Subcutaneous adipose tissue (tissue), 4 donors: ENCODE results near the gene SIX3. TPM values are rescaled to one million over a fixed set of nuclear protein-coding genes. Genes with fewer than 3 reads are reported as not detected.

Experiments used
- small RNA-seq: library from RNA; depleted of rRNA; stranded (forward); fragments of <200 nt; gene quantifications from one replicate; pipeline ENCODE3, GENCODE V24; 2016
- total RNA-seq, 4 donors: library from RNA; depleted of rRNA; stranded (reverse); fragments of >200 nt; gene quantifications; one replicate each; pipeline ENCODE4 v1.1.0, GENCODE V29; 2016
- TF ChIP-seq, protein P1 (sequence below): fragments of 450-650 bp; IDR thresholded peaks from one replicate; pipeline ENCODE4 v1.5.1; 2016; ENCODE audit warnings: low read depth, mild to moderate bottlenecking, control low read depth, antibody characterized with exemption, moderate library complexity

Gene SIX3
- total RNA-seq, 4 donors from 2014 or later: not detected

GRCh38 chr2:44989176-44989575, 47.7 kb downstream of the SIX3 start:
- TF ChIP-seq, protein P1, sequence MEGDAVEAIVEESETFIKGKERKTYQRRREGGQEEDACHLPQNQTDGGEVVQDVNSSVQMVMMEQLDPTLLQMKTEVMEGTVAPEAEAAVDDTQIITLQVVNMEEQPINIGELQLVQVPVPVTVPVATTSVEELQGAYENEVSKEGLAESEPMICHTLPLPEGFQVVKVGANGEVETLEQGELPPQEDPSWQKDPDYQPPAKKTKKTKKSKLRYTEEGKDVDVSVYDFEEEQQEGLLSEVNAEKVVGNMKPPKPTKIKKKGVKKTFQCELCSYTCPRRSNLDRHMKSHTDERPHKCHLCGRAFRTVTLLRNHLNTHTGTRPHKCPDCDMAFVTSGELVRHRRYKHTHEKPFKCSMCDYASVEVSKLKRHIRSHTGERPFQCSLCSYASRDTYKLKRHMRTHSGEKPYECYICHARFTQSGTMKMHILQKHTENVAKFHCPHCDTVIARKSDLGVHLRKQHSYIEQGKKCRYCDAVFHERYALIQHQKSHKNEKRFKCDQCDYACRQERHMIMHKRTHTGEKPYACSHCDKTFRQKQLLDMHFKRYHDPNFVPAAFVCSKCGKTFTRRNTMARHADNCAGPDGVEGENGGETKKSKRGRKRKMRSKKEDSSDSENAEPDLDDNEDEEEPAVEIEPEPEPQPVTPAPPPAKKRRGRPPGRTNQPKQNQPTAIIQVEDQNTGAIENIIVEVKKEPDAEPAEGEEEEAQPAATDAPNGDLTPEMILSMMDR: no peak

GRCh38 chr2:44994377-44994776, 52.9 kb downstream of the SIX3 start:
- TF ChIP-seq, protein P1: no peak

Small RNAs within 50 kb of the gene (small RNA-seq; reads per million reads assigned to genes)
- not detected for gene RF02246
- not detected for gene RF02247
- not detected for gene RF02248
- not detected for gene RF02250
- gene RF02251: not detected
- gene RF02252: not detected

Other genes with a start within 250 kb of the SIX3 start
- 1 to 10 TPM; 1.4 to 3.8 (median 2.3) TPM for gene SIX2, start 67.8 kb downstream of the SIX3 start, total RNA-seq